Activated CD4-positive, alpha-beta T cell treated with anti-CD3 and anti-CD28 coated beads, Interleukin-2, amount 10 ng/mL, durations not matched to agents 24 days and 14 days (primary cell): ENCODE data around the gene RSRP1. TPM values are rescaled to one million over a fixed set of nuclear protein-coding genes. Genes with fewer than 3 reads are reported as not detected.
"Not testable (repeated sequence)": the region's sequence is repeated elsewhere in the genome, so short reads cannot be mapped to it uniquely, and the experiment has no call there.

Experiments used
- DNase-seq: peaks from one replicate; pipeline ENCODE4 v3.0.0; 2022
- H3K27ac Mint-ChIP-seq: one replicate; pipeline ENCODE4 v1.8.0; 2022; ENCODE audit warnings: mild to moderate bottlenecking, mixed read lengths
- H3K27me3 Mint-ChIP-seq: one replicate; pipeline ENCODE4 v1.8.0; 2022; ENCODE audit warnings: mixed read lengths
- H3K36me3 Mint-ChIP-seq: one replicate; pipeline ENCODE4 v1.8.0; 2022; ENCODE audit warnings: low read depth, mild to moderate bottlenecking, mixed read lengths
- H3K4me1 Mint-ChIP-seq: one replicate; pipeline ENCODE4 v1.8.0; 2021; ENCODE audit warnings: mixed read lengths
- H3K4me3 Mint-ChIP-seq: one replicate; pipeline ENCODE4 v1.8.0; 2022; ENCODE audit warnings: mild to moderate bottlenecking, moderate library complexity, mixed read lengths
- H3K9me3 Mint-ChIP-seq: one replicate; pipeline ENCODE4 v1.8.0; 2021; ENCODE audit warnings: mixed read lengths
- intact Hi-C: fragments of 100-400 bp; cut with micrococcal nuclease; formaldehyde crosslinking; loops from one replicate; pipeline ENCODE4 v1.15.1; 2023
- total RNA-seq: library from RNA; stranded (reverse); gene quantifications from 2 replicates; pipeline ENCODE4 v1.2.3, GENCODE V29; 2022

The RSRP1 gene
- total RNA-seq, 1 donor from 2014 or later: 118 TPM

DNA sequence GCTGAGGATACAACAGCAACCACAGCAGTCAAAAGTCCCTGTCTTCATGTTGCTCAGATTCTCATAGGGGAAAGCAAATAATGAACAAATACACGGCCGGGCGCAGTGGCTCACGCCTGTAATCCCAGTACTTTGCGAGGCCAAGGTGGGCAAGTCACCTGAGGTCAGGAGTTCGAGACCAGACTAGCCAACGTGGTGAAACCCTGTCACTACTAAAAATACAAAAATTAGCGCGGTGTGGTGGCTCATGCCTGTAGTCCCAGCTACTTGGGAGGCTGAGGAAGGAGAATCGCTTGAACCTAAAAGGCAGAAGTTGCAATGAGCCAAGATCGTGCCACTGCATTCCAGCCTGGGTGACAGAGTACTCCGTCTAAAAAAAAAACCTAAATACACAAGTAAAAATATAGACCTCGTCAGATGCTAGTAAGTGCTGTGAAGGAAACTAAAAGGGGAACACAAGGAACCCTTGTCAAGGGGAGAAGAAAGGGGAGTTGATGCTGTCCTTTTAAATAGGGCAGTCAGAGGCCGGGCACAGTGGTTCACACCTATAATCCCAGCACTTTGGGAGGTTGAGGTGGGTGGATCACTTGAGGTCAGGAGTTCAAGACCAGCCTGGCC is 21.0 kb upstream of the RSRP1 start:
- H3K36me3 Mint-ChIP-seq, H3K9me3 Mint-ChIP-seq, intact Hi-C loops, H3K4me1 Mint-ChIP-seq, DNase-seq: not testable (repeated sequence)
- Mint-ChIP-seq H3K4me3 (peak overlapping the region; percentile 84), H3K27me3 (peaks cover 11% of the 10 kb centered on the region), H3K27ac (peak overlapping the region; percentile 82)

DNA sequence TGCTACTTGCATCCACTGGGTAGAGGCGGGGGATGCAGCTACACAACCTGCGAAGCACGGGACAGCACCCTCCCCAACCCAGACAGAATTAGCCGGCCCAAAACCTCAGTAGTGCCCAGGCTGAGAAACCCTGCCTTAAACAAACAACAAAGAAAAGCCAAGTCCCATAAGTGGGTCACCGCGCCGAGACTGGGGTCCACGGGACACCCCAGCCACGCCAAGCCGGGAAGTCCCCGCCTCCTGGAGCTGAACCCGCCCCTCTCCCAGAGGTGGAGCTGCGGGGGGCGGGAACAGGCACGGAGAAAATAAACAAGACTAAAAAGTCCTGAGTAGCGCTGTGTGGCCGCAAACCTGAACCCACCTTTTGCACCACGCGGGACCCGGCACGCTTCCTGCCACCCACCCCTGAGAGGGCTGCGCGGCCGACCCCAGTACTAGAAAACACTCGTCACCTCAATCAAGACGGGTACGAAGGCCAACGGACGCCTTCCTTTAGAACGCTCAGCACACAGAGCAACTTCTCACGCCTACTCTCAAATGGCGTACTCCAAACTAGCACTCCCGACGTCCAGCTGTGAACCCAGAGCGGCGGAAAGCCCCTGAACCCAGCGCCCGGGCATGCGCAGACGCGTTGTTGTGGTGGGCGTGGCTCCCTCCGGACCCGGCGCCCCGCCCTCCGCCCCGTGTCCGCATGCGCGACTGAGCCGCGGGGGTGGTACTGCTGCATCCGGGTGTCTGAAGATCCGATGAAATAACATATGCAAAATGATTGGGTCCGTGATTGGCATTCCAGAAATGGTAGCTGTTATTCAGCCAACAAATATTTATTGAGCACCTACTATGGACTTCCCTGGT is 20.3 kb upstream of the RSRP1 start:
- H3K27ac Mint-ChIP-seq: peak overlapping the region; percentile 82
- H3K36me3 Mint-ChIP-seq, intact Hi-C loops, H3K9me3 Mint-ChIP-seq: not testable (repeated sequence)
- peak; percentile 96 for DNase-seq
- peak overlapping the region; percentile 84 for H3K4me3 Mint-ChIP-seq
- peaks cover 11% of the 10 kb centered on the region for H3K27me3 Mint-ChIP-seq
- H3K4me1 Mint-ChIP-seq: peaks cover 11% of the 10 kb centered on the region

DNA sequence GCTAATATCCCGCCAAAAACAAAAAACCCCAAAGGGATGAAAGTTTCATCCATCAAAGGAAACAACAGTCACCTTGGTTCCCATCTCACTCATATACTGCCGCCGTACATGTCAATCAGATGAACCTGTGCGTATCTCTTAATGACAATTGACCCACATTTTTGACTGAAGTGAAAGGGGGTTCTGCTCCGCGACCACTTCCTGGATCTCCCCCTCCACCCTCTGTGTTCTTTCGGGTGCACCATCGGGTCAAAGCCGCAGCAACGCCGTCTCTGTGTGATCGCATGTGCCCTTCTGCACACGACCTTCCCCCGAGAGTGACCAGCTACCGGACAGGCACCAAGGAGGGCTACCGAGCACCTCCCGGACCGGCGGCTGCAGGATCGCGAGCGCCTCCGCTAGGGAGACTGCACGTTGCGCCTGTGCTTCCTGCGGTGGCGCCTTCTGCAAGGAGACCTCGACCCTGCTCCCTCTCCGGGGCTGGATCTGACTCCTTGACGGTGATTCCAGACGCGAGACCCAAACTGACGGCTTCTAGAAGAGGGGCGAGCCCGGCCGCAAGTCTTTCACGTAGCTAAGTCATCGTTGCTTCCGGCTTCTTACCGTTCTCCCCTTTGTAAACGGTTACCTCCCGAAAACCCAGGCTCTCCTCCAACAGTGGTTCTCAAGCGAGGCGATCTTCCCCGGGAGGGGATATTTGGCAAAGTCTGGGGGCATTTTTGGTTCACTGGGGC is 19.5 kb upstream of the RSRP1 start:
- intact Hi-C loops: not testable (repeated sequence)
- H3K27ac Mint-ChIP-seq: peak overlapping the region; percentile 88
- H3K27me3 Mint-ChIP-seq: peaks cover 11% of the 10 kb centered on the region

DNA sequence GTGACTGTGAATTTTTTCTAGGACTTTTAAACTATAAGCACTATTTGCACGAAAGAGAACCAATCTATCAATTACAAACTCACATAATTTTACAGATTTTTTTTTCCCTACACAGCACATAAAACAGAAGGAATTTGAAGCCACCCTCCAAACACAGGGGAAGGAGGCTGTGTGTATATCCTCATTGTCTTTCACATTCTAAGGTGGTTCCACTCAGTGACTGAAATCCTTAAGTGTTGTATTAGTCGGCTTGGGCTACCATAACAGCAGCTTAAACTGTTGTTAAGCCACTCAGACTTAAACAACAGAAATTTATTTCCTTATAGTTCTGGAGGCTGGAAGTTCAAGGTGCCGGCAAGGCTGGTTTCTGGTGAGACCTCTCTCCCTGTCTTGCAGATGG is 13.1 kb upstream of the RSRP1 start:
- H3K9me3 Mint-ChIP-seq, H3K27me3 Mint-ChIP-seq, DNase-seq, intact Hi-C loops, H3K36me3 Mint-ChIP-seq, H3K4me3 Mint-ChIP-seq, H3K4me1 Mint-ChIP-seq: not testable (repeated sequence)
- peak overlapping the region; percentile 56 for H3K27ac Mint-ChIP-seq

More for the DNA sequence above, 19.5 kb upstream of the RSRP1 start:
- not testable (repeated sequence) for H3K9me3 Mint-ChIP-seq, H3K36me3 Mint-ChIP-seq
- peak overlapping the region; percentile 93 for H3K4me3 Mint-ChIP-seq
- peak; percentile 76 for DNase-seq
- H3K4me1 Mint-ChIP-seq: peaks cover 11% of the 10 kb centered on the region

DNA sequence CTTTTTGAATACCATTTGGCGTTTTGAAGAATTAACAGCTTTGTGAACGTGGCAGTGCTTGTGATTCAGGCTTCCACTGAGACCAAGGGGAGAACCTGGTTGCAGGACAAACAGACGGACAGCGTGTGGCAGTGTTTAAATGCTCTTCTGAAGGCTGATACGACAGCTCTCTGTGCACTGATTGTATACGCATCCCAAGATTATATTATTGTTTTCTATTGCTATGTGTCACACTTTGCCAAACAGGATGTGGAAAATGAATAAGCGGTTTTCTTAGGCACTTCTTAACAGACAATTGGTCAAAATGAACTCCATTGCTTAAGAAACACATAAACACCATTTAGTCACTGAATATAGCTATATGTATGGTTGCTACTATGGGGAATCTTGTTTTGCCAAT is 12.6 kb upstream of the RSRP1 start:
- H3K9me3 Mint-ChIP-seq, DNase-seq, H3K27me3 Mint-ChIP-seq, H3K4me3 Mint-ChIP-seq, H3K4me1 Mint-ChIP-seq, intact Hi-C loops, H3K36me3 Mint-ChIP-seq: not testable (repeated sequence)
- peak overlapping the region; percentile 56 for H3K27ac Mint-ChIP-seq

DNA sequence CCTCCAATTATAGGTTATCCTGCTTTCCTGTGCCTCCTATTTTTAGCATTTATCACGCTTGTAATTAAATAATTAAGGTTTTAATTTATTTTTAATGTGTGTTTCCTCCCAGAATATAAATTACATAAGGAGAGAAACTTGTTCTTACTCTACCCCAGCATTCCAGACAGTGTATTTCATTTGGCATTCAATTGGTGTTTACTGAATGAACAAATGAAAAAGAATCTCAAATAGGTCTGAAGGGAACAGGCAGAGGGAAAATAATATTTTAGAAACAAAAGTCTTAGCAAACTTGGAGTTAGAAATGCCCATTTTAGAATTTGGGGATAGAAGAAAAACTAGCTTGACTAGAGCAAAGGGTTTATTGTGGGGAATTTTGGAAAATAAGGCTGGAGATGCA is 9.9 kb upstream of the RSRP1 start:
- Mint-ChIP-seq H3K4me1 (peaks cover 3% of the 10 kb centered on the region), H3K27ac (no peak overlapping the region)
- intact Hi-C loops: no loop called here

DNA sequence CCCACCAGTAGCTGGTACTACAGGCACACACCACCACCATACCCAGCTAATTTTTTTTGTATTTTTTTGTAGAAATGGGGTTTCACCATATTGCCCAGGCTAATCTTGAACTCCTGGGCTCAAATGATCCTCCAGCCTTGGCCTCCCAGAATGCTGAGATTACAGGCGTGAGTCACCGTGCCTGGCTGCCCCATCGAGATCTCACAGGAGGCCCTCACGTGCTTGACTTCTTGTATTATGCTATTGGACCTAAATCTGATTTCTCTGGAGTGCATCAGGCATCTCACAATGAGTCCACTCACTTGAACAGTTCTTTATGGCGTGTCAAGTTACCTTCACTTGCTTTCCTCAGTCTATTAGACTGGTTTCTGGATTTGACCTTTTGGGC is 9.3 kb upstream of the RSRP1 start:
- H3K9me3 Mint-ChIP-seq: no peaks in the 10 kb centered on the region
- no peaks in the 10 kb centered on the region for H3K36me3 Mint-ChIP-seq
- no peaks in the 10 kb centered on the region for H3K27me3 Mint-ChIP-seq
- intact Hi-C loops: no loop called here
- H3K4me3 Mint-ChIP-seq: no peak overlapping the region
- H3K27ac Mint-ChIP-seq: no peak overlapping the region
- DNase-seq: no peak
- peaks cover 3% of the 10 kb centered on the region for H3K4me1 Mint-ChIP-seq

More for the DNA sequence above, 9.9 kb upstream of the RSRP1 start:
- Mint-ChIP-seq H3K36me3 (peaks cover 1% of the 10 kb centered on the region), H3K9me3 (no peaks in the 10 kb centered on the region), H3K27me3 (no peaks in the 10 kb centered on the region), H3K4me3 (no peak overlapping the region)
- no peak for DNase-seq

DNA sequence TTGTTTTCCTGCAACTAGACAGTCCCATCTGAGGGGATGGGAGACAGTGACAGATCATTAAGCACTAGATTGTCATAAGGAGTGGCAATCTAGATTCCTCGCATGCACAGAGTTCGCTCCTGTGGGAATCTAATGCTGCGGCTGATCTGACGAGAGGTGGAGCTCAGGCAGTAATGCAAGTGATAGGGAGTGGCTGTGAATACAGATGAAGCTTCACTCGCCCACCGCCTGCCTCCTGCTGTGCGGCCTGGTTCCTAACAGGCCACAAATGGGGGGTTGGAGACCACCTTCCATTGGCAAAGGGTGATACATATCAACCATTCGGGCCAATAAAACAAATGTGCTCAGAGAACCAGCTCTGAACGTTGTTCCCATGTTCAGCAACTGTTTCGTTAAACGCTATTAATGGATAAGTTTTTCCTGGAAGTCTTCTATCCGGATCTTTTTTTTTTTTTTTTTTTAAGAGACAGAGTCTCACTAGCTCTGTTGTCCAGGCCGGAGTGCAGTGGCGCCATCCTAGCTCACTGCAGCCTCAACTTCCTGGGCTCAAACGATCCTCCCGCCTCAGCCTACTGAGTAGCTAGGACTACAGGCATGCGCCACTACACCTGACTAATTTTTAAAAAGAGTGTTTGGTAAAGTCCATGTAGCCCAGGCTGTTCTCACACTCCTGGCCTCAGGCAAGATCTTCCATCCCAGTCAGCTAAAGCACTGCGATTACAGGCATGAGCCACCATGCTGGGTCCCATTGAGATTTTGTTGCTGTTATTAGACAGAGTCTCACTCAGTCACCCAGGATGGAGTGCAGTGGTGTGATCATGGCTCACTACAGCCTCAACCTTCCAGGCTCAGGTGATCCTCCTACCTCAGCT is 8.7 kb upstream of the RSRP1 start:
- peaks cover 2% of the 10 kb centered on the region for H3K4me1 Mint-ChIP-seq
- intact Hi-C loops: no loop called here
- no peaks in the 10 kb centered on the region for H3K36me3 Mint-ChIP-seq
- no peak overlapping the region for H3K27ac Mint-ChIP-seq
- H3K27me3 Mint-ChIP-seq: no peaks in the 10 kb centered on the region
- no peaks in the 10 kb centered on the region for H3K9me3 Mint-ChIP-seq
- no peak for DNase-seq
- H3K4me3 Mint-ChIP-seq: no peak overlapping the region

DNA sequence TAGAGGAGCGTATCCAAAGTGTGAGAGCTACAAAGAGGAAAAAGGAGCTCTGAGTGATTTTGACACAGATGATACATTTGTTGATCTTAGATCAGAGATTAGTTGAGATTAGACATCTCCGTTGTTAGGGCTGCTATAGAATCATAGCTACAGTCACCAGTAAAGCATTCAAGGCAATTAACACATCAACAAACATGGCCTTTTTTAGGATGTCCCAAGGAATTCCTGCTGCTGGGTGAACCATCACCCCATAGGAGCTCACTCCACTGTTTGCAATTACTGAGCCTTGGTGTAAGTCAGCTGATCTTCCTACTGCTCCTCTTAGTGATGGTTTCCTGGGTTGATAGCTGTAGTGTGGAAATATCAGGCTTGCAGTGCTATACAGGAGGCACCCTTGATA is 6.7 kb upstream of the RSRP1 start:
- intact Hi-C loops: no loop called here
- no peak for DNase-seq
- Mint-ChIP-seq H3K27me3 (peaks cover 3% of the 10 kb centered on the region), H3K4me1 (no peaks in the 10 kb centered on the region), H3K9me3 (no peaks in the 10 kb centered on the region), H3K27ac (no peak overlapping the region), H3K36me3 (no peaks in the 10 kb centered on the region), H3K4me3 (no peak overlapping the region)

DNA sequence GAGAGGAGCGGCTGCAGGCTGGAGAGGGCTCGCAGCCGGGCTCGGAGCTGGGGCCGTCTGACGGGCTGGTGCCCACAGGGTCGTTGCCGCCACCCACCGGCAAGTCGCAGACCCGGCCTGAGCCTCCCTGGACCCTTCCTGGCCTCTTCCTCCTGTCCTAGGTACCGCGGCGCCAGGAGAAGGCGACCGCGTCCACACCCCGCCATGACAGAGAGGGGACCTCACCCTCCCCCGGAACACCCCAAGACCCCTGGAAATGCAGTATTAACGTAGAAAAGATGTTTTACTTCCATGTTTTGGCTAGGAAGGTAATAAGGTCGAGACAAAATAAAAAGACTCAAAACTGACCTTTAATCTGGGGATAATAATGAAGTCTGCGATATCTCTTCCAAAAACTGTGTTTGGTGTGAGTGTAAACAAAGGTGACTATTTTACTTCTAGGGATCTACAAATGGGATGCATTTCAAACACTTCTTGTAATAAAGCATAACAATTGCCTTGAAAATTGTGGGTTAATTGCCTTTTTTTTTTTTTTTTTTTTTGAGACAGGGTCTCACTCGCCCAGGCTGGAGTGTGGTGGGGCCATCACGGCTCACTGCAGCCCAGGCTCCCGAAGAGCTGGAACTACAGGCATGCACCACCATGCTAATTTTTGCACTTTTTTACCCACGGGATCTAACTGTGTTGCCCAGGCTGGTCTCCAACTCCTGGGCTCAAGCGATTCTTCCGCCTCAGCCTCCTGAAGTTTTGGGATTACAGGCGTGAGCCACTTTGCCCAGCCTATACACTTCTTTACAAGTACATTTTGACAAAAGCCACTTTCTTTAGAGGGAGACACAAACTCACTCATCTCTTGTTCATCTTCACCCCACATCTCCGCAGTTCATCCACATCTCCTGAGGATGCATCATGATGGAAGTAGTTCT is 838 bp upstream of the RSRP1 start:
- peaks cover 7% of the 10 kb centered on the region for H3K27me3 Mint-ChIP-seq

DNA sequence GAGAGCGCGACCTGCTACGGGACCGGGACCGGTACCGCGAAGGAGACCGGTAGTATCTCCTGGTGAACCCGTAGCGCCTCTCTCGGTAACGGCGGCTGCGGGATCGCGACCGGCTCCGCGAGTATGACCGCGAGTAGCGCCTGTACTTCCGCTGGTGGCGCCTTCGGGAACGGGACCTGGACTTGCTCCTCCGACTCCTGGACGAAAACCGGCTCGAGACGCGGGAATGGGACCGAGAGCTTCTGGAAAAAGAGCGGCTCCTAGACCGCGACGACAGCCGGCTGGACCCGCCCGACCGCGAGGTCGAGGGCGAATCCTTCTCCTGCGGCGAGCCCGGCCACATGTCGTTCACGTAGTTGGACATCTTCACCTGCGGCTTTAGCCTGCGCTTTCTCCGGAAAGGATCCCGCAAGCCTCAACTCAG is 642 bp downstream of the RSRP1 start:
- no peak for DNase-seq
- Mint-ChIP-seq H3K9me3 (no peaks in the 10 kb centered on the region), H3K4me3 (peak overlapping the region; percentile 97), H3K4me1 (peaks cover 42% of the 10 kb centered on the region), H3K27ac (peak overlapping the region; percentile 99), H3K27me3 (peaks cover 7% of the 10 kb centered on the region), H3K36me3 (peaks cover 53% of the 10 kb centered on the region)
- intact Hi-C loops: loop anchor here (1.0 to 5.0 kb wide), 5 partner anchors 7 to 603 kb away; partner anchors contain the start of genes MACO1, SRRM1, SYF2 and TMEM50A

More for the DNA sequence above, 838 bp upstream of the RSRP1 start:
- peak overlapping the region; percentile 73 for H3K27ac Mint-ChIP-seq
- no peaks in the 10 kb centered on the region for H3K9me3 Mint-ChIP-seq
- H3K4me3 Mint-ChIP-seq: peak overlapping the region; percentile 97
- H3K36me3 Mint-ChIP-seq: peaks cover 40% of the 10 kb centered on the region
- DNase-seq: no peak
- intact Hi-C loops: loop anchor here (1.0 to 5.0 kb wide), 5 partner anchors 9 to 605 kb away; partner anchors contain the start of genes MACO1, SRRM1, SYF2 and TMEM50A
- H3K4me1 Mint-ChIP-seq: peaks cover 36% of the 10 kb centered on the region

DNA sequence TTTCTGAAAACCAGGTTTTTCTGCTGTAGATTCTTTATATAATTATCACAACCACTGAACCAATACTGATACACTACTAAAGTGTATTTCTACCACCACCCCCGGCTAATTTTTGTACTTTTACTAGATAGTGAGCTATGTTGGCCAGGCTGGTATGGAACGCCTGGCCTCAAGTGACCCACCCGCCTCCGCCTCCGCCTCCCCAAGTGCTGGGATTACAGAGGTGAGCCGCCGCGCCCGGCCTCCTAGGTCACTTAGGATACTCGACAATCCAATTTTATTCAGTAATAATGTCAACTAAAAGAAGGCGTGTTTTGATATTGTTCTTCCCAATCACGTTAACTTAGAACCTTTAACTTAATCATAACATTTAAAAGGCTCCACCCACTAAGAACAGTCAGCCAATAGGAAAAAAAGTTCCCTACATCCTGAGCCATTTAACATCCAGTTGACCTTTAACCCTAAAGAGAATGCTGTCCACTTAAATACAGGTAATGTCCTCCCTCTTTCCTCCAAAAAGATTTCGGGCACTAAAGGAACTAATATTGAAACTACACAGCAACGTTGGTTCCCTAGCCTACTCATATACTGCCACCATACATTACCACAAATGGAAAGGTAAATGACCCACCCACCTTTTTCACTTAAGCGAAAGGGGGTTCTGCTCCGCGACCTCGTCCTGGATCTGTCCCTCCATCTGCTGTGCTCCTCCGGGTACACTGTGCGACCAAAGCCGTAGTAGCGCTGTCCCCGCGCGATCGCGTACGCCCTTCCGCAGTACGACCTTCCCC is 1.2 kb downstream of the RSRP1 start:
- DNase-seq: no peak
- Mint-ChIP-seq H3K4me3 (peak overlapping the region; percentile 97), H3K9me3 (no peaks in the 10 kb centered on the region), H3K36me3 (peaks cover 58% of the 10 kb centered on the region), H3K4me1 (peaks cover 44% of the 10 kb centered on the region), H3K27me3 (peaks cover 7% of the 10 kb centered on the region), H3K27ac (peak overlapping the region; percentile 99)
- intact Hi-C loops: loop anchor here (2.0 to 5.0 kb wide), 2 partner anchors 91 to 185 kb away; partner anchors contain the start of genes MACO1 and TMEM50A
